ENCODE results near the gene ROS1. TPM values are rescaled to one million over a fixed set of nuclear protein-coding genes. Genes with fewer than 3 reads are reported as not detected.
"Not testable (repeated sequence)": the region's sequence is repeated elsewhere in the genome, so short reads cannot be mapped to it uniquely, and the experiment has no call there.

The ROS1 gene
- total and polyA plus RNA-seq, 5 experiments from 2014 or later: not detected

GRCh38 chr6:117265410-117266256, 160.1 kb downstream of the ROS1 start, which contains the start of gene VGLL2:
TSS of gene VGLL2 (plus strand) at chr6:117265558. CDS start at chr6:117265764, 206 bp downstream.
- H3K4me3 Mint-ChIP-seq: peak within 1 kb of the TSS; percentile 55 to 88 (median 76)

GRCh38 chr6:117264692-117265409, 160.9 kb downstream of the ROS1 start:
- ATAC-seq (no peak), DNase-seq (no peak)
- H3K27ac Mint-ChIP-seq: no peak overlapping the region
- H3K4me3 Mint-ChIP-seq: peak overlapping the region; percentile 55 to 88 (median 76)
- peaks cover 0 to 2% (median 0%) of the 10 kb centered on the region in 3 donors for H3K36me3 Mint-ChIP-seq
- H3K27me3 Mint-ChIP-seq: peaks cover 38 to 92% (median 67%) of the 10 kb centered on the region in 5 donors
- H3K4me1 Mint-ChIP-seq: peaks cover 11 to 43% (median 22%) of the 10 kb centered on the region in 4 donors
- POLR2A ChIA-PET: no interaction called here
- peaks cover 0 to 10% (median 4%) of the 10 kb centered on the region in 9 donors for H3K9me3 Mint-ChIP-seq

More at GRCh38 chr6:117265410-117266256, 160.1 kb downstream of the ROS1 start, which contains the start of gene VGLL2:
- ATAC-seq (no peak), DNase-seq (no peak)
- Mint-ChIP-seq H3K9me3 (peaks cover 0 to 7% (median 4%) of the 10 kb centered on the region in 9 donors), H3K27ac (peak within 1 kb of the TSS in 1 of 10 donors; percentile 7), H3K4me1 (peaks cover 11 to 50% (median 23%) of the 10 kb centered on the region in 4 donors), H3K36me3 (peaks cover 0 to 2% (median 0%) of the 10 kb centered on the region in 3 donors), H3K27me3 (peaks cover 38 to 89% (median 66%) of the 10 kb centered on the region in 5 donors)
- POLR2A ChIA-PET: no interaction called here

- POLR2A ChIA-PET: no interaction called here
- Mint-ChIP-seq H3K36me3 (peaks cover 0 to 2% (median 0%) of the 10 kb centered on the region in 3 donors), H3K4me3 (peak overlapping the region; percentile 55 to 88 (median 76)), H3K27ac (no peak overlapping the region), H3K27me3 (peaks cover 38 to 92% (median 66%) of the 10 kb centered on the region in 5 donors), H3K4me1 (peaks cover 11 to 39% (median 20%) of the 10 kb centered on the region in 4 donors), H3K9me3 (peaks cover 0 to 10% (median 4%) of the 10 kb centered on the region in 9 donors)
- ATAC-seq: no peak
- no peak for DNase-seq
These were observed 161.4 kb downstream of the ROS1 start for GRCh38 chr6:117264369-117264691.

- H3K27ac Mint-ChIP-seq: no peak overlapping the region
- H3K27me3 Mint-ChIP-seq: peaks cover 30 to 86% (median 58%) of the 10 kb centered on the region in 5 donors
- ATAC-seq: no peak
- H3K4me1 Mint-ChIP-seq: peaks cover 11 to 39% (median 20%) of the 10 kb centered on the region in 4 donors
- no peak for DNase-seq
- H3K4me3 Mint-ChIP-seq: peak overlapping the region in 1 of 10 donors; percentile 8
- POLR2A ChIA-PET: no interaction called here
- peaks cover 0 to 2% (median 0%) of the 10 kb centered on the region in 3 donors for H3K36me3 Mint-ChIP-seq
- H3K9me3 Mint-ChIP-seq: peaks cover 0 to 10% (median 4%) of the 10 kb centered on the region in 9 donors
These were observed 162.3 kb downstream of the ROS1 start for GRCh38 chr6:117263353-117263927.

GRCh38 chr6:117262799-117263198, 162.9 kb downstream of the ROS1 start:
- ATAC-seq (no peak), DNase-seq (no peak)
- Mint-ChIP-seq H3K27ac (no peak overlapping the region), H3K4me1 (peaks cover 11 to 39% (median 20%) of the 10 kb centered on the region in 4 donors), H3K36me3 (peaks cover 0 to 2% (median 0%) of the 10 kb centered on the region in 3 donors), H3K4me3 (peak overlapping the region in 1 of 10 donors; percentile 18), H3K27me3 (peaks cover 28 to 80% (median 52%) of the 10 kb centered on the region in 5 donors), H3K9me3 (peaks cover 0 to 10% (median 4%) of the 10 kb centered on the region in 9 donors)
- POLR2A ChIA-PET: no interaction called here

- H3K36me3 Mint-ChIP-seq: no peaks in the 10 kb centered on the region
- peaks cover 0 to 14% (median 3%) of the 10 kb centered on the region in 9 donors for H3K9me3 Mint-ChIP-seq
- POLR2A ChIA-PET: no interaction called here
- no peak for ATAC-seq
- no peak overlapping the region for H3K4me3 Mint-ChIP-seq
- peaks cover 0 to 10% (median 0%) of the 10 kb centered on the region in 5 donors for H3K27me3 Mint-ChIP-seq
- DNase-seq: no peak
- H3K4me1 Mint-ChIP-seq: no peaks in the 10 kb centered on the region
- H3K27ac Mint-ChIP-seq: no peak overlapping the region
These were observed 172.0 kb downstream of the ROS1 start for GRCh38 chr6:117253785-117254184.

- DNase-seq, H3K36me3 Mint-ChIP-seq, ATAC-seq, H3K27me3 Mint-ChIP-seq, POLR2A ChIA-PET, H3K9me3 Mint-ChIP-seq, H3K4me1 Mint-ChIP-seq: not testable (repeated sequence)
- H3K4me3 Mint-ChIP-seq: peak overlapping the region in 1 of 10 donors; percentile 88
- H3K27ac Mint-ChIP-seq: peak overlapping the region in 1 of 10 donors; percentile 92
These were observed 180.8 kb downstream of the ROS1 start for GRCh38 chr6:117244979-117245378.

- POLR2A ChIA-PET, H3K9me3 Mint-ChIP-seq, H3K27me3 Mint-ChIP-seq, DNase-seq, H3K4me1 Mint-ChIP-seq, ATAC-seq, H3K36me3 Mint-ChIP-seq: not testable (repeated sequence)
- peak overlapping the region in 1 of 10 donors; percentile 88 for H3K4me3 Mint-ChIP-seq
- H3K27ac Mint-ChIP-seq: peak overlapping the region in 1 of 10 donors; percentile 92
These were observed 181.2 kb downstream of the ROS1 start for GRCh38 chr6:117244571-117244970.

Other genes starting within 250 kb of the ROS1 start
- gene VGLL2, start 160.4 kb downstream of the ROS1 start, total RNA-seq: not detected
- gene VGLL2, start 160.4 kb downstream of the ROS1 start, polyA plus RNA-seq: not detected
- 1 to 10 TPM; 8.0 to 8.3 TPM for gene DCBLD1, start 56.7 kb upstream of the ROS1 start, total RNA-seq
- 1 to 10 TPM; 2.9 to 3.6 (median 3.0) TPM for gene DCBLD1, start 56.7 kb upstream of the ROS1 start, polyA plus RNA-seq
- gene GOPC, start 176.6 kb upstream of the ROS1 start, total RNA-seq: 10 to 100 TPM; 33.1 to 35.0 TPM
- gene GOPC, start 176.6 kb upstream of the ROS1 start, polyA plus RNA-seq: 10 to 100 TPM; 11.8 to 14.2 (median 11.8) TPM
- gene NUS1, start 249.5 kb upstream of the ROS1 start, total RNA-seq: 10 to 100 TPM; 34.3 to 34.6 TPM
- 10 to 100 TPM; 13.1 to 18.4 (median 15.7) TPM for gene NUS1, start 249.5 kb upstream of the ROS1 start, polyA plus RNA-seq